Activated gamma-delta T cell (primary cell): ENCODE data around the gene RNF224.

Experiments
- DNase-seq: peaks from one replicate; lab custom pipeline; 2025; lab: John Stamatoyannopoulos, UW

RNF224 gene

DNA sequence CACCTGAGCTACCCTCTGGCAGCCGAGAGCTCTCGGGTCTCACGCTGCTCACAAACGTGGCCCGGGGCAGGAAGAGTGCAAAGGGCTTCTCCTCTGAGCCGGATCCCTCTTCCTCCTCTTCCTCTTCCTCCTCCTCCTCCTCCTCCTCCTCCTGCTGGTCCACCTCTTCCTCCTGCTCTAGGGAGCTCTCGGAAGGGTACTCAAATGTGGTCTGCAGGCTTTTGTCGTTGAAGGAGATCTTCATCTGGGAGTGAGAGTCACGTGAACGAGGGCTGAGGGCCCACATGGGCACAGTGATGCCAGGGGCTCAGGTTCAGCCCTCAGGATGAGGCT is 34.9 kb upstream of the RNF224 start:
- no peak for DNase-seq

DNA sequence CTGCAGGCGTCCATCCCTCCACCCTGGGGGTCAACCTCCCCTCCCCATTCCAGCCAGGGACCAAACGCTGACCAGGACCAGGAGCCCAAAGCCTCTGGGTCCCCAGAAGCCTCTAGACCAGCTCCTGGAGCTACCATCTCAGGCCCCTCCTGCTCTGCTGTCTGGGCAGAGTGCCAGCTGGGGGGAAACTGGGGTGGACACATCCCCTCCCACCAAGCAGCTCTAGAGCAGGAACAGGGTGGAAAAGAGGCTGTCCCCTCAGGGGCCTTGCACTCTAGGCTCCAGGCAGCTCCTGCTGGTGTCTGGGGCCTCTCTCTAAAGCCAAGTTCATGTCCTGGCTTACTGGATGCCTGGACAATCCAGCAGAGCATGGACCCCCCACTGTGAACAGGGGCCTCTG is 34.4 kb upstream of the RNF224 start:
- no peak for DNase-seq

DNA sequence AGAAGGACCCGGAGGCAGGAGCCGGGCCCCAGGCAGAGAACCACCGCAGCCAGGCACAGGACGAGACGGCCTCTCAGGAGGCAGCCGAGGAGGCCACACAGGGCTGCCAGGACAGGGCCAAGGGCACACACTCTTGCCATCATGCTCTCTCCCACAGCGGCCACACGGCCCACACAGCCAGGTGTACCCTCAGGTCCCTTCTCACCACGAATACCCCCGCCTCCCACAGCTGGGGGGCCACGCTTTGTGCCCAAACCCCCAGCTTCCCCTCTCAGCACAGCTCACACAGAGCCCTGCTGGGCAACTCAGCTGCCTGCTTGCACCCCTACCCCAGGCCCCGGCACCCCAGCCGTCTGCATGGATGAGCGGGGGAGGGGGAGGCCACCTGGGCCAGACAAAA is 33.5 kb upstream of the RNF224 start:
- no peak for DNase-seq

DNA sequence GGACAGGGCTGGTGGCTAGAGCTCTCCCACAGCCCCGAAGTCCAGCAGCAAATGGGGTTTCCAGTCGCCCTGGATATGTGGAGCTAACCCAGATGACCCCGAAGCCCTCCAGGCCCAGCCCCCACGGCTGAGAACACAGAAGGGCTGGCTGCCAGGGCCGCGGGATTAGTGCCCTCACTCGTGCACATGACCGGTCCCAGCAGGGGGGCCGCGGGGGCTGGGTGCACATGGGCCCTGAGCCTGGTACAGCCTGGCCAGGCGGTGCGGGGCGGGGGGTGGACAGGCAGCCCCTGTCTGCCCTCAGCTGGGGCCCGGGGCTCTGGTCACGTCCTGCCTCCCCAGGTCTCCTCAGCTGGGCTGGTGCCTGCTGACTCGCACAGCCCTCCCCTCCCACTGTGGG is 32.9 kb upstream of the RNF224 start:
- DNase-seq: no peak

DNA sequence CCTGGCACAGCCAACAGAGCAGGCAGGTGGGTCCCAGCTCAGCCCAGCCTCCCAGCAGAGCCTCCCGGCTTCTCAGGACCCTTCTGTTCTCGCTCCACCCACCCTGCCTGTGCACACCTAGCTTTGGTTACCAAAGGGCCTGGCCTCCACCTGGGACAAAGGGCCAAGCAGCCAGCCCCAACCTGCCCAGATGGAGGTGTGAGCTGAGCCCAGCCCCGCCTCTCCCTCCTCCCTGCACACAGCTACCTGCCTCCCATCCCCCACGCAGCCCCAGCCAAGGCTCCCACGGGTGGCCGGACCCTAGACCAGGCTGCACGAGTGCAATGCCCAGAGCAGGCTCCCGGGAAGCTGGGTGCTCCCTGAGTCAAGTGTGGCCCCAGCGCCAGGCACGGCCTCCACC is 32.4 kb upstream of the RNF224 start:
- no peak for DNase-seq

DNA sequence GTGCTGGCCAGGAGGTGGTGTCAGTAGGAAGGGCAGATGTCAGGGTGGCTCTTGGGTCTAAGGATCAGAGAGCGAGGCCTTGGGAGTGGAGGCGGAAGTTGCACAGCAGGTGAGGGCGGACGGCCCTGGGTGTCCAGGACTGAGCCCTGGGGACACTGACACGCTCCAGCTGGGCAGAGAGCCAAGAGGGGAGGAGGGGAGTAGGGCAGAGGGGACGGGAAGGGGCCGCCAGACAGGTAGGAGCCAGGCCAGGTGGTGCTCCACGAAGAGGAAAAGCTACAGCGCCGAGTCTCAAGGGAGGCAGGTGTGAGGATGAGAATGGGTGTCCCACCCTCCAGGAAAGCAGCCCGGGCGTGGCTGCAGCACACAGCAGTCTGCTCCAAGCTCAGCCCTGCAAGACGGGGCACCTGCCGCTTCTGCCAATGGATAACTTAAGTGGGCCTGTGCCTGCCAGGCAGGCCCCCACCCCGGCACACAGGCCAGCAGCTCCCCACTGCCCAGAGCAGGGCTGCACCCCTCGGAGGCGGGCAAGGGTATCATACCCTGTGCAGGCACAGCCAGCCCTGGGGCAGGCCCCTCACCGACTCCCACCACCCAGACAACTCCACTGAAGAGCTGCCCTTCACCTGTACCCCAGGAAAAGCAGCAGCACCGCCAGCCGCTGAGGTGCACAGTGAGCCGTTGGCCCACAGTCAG is 31.6 kb upstream of the RNF224 start:
- DNase-seq: no peak

DNA sequence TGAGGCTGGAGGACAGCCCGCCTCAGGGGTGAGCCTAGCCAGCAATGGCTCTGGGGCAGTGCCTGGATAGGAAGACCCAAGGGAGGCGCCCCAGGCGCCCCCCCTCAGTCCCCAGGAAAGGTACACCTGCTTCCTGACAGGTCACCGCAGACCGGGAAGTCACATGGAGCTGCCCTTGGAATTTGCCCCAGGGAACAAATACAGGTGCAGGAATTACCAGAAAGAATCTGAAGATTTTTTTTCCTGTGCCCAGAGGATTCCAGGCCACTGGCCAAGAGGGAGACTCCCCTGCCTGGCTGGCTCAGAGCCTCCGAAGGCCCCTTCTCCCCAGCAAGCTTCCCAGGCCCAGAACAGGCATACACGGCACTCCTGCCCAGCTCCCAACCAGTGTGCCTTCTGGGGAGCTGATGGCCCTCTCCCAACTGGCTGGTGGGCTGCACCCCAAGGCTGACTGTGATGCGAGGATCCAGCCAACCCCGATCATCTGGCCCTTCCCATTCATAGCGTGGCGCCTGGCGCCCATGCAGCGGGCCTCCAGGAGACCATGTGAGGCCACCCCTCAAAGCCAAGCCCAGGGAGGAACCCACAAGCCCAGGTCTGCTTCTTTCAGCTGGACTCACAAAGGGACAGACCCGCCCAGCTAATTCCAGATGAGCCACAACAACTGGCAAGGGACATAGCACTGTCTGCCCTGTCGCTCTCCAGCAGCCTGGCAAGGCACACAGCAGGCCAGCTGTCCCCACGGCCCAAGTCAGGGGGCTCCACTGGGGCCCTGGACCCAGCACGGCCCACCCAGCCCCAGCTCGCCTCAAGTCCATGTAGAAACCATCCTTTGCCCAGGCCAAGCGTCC is 29.0 kb upstream of the RNF224 start:
- no peak for DNase-seq

DNA sequence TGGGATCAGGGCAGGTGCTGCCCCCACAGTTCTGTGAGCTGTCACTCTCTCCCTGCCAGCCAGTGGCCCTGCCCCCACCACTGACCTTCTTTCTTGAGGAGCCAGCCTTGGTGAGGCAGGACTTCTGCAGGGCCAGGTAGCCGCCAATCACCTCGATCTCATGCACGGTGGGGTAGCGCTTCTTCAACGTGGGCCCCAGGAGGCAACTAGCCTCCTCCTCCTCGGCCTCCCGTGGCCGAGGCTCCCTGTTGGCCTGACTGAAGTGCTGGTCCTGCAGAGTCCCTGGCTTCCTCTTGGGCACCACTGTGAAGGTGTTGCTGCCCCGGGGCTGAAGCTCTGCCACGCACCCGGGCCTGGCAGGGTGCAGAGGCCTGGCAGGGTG is 28.4 kb upstream of the RNF224 start:
- no peak for DNase-seq

DNA sequence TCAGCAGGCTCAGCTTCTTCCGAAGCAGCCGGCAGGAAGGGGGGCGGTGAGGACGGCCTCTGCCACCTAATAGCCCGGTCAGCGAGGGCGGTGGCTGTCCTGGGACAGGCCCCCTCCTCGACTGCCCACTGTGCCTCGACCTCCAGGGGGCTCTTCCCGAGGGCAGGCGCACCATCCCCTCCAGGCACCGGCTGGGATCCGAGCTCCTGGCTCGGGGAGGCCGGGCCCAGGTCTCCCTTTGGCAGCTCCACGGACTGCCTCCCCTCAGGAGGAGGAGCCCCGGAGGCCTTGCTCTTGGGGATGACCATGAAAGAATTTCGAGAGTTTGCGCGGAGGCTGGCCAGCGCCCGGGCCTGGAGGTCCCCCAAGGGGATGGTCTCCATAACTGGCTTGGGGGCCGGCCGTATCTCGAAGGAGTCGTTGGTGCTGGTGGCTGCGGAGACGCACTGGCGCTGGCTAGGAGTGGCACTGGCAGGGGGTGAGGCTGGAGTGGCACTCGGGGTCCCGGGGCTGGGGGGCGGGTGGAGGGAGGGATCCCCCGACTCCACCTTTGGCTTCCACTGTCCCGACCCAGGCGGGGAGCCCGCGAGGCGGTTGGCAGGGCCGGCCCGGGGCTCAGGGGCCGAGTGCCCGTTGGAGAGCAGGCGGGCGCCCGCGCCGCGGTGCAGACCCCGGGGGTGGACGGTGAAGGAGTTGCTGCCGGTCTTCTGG is 27.7 kb upstream of the RNF224 start:
- DNase-seq: no peak

DNA sequence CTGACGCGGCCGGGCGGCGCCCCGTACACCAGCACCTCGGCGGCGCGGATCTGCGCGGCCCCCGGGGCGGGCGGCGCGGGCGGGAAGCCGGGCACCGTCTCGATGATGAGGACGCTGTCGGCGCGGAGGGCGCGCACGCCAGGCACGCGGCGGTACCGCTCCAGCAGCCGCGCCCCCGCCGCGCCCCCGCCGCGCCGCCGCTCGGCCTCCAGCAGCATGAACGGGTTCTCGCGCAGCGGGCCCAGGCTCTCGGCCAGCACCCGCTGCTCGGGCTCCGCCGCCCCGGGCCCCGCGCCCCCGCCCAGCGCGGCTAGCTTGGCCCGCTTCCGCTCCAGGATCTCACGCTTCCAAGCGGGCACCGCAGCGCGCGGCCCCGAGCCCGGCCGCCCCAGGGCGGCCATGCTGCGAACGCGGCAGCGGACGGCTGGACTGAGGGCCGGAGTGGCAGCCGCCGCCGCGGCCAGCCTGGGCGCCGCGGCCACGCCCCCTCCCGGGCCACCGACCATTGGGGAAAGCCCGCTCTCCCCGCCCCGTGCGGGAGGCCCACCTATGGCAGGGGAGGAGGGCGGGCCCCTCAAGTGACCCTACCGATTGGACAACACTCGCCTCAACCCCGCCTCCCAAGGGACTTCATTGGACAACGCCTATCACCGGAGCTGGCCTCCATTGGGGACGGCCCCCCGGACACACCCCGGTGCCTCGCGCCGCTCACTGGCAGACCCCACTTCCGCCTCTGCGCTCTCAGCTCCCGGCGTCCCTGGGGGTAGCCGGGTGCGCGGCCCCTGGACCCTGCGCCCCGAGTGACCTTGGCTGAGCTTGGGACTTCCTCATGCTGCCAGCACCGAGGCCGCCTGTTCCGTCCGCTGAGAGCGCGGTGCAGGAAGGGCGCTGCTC is 26.7 kb upstream of the RNF224 start, which contains the start of gene TPRN:
TSS of gene TPRN (minus strand) at position 431 of the 894 bp plus-strand sequence. CDS start at position 401, 30 bp downstream.
- peak; percentile 89 for DNase-seq

DNA sequence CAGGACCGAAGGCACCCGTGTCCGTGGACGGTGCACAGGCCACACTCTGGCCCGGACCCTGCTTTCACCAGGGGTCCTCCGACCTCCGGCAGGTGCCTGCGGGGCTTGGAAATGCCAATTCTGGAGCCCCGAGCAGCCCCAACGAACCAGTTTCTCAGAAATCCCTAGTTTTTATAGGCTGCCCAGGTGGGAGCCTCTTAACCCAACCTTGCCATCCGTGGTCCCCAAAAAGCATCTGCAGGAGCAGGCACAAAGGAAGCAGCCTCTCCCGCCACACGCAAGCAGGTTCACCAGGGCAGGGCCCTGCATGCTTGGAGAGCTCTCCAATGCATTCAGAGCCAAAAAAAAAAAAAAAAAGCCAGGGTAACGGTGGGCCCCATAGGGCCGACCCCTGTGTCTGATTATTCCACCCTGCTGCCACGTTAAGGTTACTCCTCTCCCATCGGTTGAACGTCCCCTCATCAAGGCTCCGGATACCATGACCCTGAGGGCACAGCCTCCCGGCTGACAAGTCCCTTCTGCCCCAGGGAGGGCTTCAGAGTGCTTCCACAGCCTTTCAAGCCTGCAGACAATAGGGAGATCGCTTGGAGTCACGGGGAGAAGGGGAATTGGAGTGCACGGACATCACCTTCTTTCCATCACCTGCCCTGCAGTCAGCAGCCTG is 26.0 kb upstream of the RNF224 start:
- DNase-seq: no peak

DNA sequence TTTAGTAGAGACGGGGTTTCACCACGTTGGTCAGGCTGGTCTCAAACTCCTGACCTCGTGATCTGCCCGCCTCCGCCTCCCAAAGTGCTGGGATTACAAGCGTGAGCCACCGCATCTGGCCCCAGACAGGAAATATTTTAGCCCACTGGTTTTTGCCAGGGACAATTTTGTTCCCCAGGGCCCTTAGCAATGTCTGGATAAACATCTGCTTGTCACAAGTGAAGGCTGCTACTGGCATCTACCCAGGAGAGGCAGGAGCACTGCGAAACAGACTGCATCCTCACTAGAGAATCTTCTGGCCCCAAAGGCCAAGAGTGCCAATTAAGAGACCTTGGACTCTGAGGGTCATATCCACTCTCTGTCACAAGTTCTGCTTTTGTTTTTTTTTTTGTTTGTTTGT is 24.3 kb upstream of the RNF224 start:
- DNase-seq: no peak

DNA sequence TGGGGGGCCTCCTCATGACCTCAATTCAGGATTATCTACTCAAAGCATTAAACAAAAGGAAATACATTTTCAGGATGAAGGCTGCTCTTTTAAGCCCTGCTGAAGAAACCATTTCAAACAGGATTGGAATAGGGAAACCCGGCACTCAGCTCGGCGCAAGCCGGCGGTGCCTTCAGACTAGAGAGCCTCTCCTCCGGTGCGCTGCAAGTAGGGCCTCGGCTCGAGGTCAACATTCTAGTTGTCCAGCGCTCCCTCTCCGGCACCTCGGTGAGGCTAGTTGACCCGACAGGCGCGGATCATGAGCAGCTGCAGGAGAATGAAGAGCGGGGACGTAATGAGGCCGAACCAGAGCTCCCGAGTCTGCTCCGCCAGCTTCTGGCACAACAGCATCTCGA is 22.6 kb upstream of the RNF224 start:
- DNase-seq: no peak

DNA sequence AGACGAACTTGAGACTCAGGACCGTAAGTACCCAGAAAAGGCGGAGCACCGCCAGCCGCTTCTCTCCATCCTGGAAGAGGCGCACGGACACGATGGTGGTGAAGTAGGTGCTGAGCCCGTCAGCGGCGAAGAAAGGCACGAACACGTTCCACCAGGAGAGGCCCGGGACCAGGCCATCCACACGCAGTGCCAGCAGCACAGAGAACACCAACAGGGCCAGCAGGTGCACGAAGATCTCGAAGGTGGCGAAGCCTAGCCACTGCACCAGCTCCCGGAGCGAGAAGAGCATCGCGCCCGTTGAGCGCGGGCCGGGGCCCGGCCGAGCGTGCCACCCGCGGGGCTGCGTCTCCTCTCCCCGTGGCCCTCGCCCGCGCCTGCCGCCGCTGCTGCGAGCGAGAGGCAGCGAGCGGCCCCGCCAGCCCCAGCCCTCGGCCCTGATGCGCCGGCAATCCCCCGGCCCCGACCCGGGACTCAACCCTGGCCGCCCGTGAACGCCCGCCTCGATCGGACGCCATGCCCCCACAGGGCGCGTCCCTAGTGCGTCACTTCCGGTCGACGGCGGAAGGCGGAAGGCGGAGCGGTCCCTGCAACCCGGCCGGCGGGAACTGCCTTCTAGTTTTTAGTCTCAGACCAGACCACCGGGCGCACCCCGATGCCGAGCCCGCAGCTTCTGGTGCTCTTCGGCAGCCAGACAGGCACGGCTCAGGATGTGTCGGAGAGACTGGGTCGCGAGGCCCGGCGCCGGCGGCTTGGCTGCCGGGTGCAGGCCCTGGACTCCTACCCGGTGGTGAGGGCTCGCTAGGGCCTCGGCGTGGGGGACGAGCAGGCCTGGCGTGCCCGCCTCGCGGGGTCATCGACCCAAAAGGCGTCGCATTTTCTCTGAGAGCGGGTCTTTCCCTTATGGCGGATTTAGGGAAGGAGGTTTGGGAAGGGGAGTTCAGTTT is 21.9 kb upstream of the RNF224 start, which contains the start of the genes NDOR1 and TMEM203:
TSS of gene NDOR1 (plus strand) at position 575 of the 944 bp plus-strand sequence. CDS start at position 653, 78 bp downstream.
TSS of gene TMEM203 (minus strand) at position 523 of the 944 bp plus-strand sequence. CDS start at position 289, 234 bp downstream.
- peak; percentile 92 for DNase-seq

DNA sequence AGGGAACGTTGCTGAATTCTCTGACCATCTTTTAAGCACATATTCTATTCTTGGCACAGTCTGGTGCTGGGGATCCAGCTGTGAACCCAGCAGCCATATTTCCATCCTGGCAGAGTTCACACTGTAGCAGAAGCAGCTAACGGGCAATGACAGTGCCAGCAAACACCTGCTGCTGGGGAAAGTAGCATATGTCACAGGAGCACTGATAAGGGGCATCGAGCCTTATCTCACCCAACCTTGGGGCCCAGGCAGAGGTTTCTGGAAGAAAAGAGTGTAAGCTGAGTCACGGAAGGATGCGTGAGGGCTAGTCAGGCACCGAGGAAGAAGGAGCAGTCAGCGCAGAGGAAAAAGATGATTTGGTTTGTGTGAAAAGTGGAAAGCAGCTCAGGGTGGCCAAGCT is 20.7 kb upstream of the RNF224 start:
- no peak for DNase-seq

DNA sequence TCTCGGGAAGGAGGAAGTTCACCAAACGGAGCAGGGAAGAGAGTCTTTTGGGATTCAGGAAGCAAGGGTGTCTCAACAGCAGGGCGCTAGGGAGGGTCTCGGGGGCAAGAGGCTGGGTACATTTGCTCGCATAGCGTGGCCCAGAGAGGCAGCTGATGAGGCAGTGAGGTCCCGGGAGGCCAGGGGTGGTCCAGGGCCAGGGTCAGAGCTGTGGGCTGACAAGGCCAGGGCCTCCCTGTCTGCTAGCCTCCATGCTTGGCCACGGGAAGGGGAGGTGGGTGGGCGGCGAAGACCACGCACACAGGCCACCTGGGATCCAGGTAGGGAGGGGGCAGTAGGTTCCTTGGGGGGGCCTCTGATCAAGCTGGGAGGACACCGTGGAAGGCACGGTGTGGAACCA is 15.8 kb upstream of the RNF224 start:
- DNase-seq: no peak

DNA sequence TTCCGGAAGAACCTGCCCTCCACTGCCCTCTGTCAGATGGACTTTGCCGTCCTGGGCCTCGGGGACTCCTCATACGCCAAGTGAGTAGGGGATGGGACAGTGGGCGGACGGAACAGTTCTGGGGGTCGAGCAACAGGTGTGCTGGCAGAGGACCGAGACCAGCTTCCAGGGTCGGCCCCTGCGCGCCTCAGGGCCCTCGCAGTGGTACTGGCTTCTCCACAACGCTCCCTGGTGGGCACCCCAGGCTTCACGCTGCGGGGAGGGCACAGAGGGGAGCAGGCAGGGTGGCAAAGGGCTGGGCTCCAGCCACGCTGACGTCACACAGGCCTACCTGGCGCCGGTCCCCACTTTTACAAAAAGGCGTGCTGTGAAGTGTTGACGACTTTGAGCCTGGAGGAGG is 14.8 kb upstream of the RNF224 start:
- no peak for DNase-seq

DNA sequence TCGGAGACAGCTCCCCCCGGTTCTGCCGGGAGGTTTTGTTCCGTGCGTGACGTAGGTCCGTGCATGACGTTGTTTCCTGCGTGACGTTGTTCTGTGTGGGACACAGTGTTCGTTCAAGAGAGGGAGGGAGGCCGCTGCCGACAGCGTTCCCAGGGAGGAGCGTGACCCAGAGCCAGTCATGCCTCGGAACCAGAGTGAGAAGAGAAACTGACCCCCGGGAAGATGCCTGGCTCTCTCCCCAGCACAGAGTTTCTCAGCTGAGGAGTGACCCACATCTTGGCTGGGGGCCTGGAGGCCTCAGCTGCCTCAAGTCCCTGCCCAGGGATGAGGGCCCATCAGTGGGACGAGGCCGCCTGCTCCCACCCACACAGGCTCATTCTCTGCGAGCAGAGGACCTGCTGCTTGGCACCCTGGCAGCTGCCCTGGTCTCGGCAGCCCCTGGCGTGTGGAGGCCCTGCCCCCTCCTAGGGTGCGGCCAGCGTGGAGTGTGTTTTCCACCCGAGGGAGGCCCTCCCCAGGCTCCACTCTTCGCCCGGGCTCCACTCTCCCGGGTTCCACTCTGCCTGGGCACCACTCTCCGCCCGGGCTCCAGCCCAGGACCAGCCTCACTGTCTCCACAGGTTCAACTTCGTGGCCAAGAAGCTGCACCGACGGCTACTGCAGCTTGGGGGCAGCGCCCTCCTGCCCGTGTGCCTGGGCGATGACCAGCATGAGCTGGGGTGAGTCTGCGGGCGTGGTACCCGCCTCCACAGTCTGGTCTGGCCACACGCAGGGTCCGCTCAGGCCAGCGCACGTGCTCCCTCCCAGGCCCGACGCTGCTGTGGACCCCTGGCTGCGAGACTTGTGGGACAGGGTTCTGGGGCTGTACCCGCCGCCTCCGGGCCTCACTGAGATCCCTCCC is 13.9 kb upstream of the RNF224 start:
- no peak for DNase-seq

DNA sequence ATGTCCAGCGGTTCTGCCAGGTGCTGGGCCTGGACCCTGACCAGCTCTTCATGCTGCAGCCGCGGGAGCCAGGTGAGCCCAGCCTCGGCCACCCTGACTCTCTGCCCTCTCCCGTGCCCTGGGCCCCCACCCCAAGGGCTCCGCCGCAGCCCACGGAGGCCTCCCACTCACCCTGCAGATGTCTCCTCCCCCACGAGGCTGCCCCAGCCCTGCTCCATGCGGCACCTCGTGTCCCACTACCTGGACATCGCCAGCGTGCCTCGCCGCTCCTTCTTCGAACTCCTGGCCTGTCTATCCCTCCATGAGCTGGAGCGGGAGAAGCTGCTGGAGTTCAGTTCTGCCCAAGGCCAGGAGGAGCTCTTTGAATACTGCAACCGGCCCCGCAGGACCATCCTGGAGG is 12.7 kb upstream of the RNF224 start:
- DNase-seq: no peak
